Endothelial cell of umbilical vein (primary cell): ENCODE data around the gene TCN1.

Experiments used
- EZH2 ChIP-seq: IDR thresholded peaks from 2 replicates; pipeline ENCODE4 v1.6.1; 2012; ENCODE audit warnings: borderline replicate concordance, low read depth, mild to moderate bottlenecking, moderate library complexity, low read length, inconsistent platforms; ENCODE audit not compliant: severe bottlenecking
- JUN ChIP-seq: IDR thresholded peaks from 2 replicates; pipeline ENCODE4 v1.6.1; 2011; ENCODE audit warnings: borderline replicate concordance, low read depth; ENCODE audit not compliant: insufficient read length, insufficient read depth
- POLR2AphosphoS5 ChIP-seq: IDR thresholded peaks from 2 replicates; pipeline ENCODE4 v1.6.1; 2012; ENCODE audit warnings: low read depth, mild to moderate bottlenecking, control low read depth, low read length, moderate library complexity; ENCODE audit not compliant: insufficient read depth
- TF ChIP-seq, protein P1 (sequence below), 2 donors: IDR thresholded peaks; 1 replicate in 1 of 2; 2 replicates in 1 of 2; pipeline ENCODE4 v1.5.1; 2011; ENCODE audit warnings: low read length in 2 of 2, mild to moderate bottlenecking in 2 of 2, moderate library complexity in 2 of 2, control low read depth in 1 of 2, inconsistent platforms in 1 of 2, low read depth in 1 of 2; ENCODE audit not compliant: insufficient read depth in 1 of 2; ENCODE audit errors: extremely low read depth in 1 of 2

DNA sequence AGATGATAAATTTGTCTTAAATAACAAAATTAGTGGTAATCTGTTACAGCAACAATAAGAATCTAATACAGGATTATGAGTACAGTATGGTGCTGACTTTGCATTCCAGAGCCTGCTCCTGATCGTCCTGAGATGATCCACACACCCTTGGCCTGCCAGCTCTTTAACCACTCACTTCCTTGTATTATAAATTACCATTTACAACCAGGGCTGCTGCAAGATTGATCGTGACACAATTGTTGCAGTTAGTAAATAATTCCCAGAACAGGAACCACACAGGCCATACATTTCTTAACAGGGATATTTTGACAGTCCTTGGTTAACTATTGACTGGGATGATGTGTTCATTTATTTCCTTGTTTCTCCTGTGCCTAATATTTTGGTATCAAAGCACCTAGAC is 17.2 kb downstream of the TCN1 start:
- TF ChIP-seq EZH2 (no peak), POLR2AphosphoS5 (no peak), JUN (no peak)
- TF ChIP-seq, protein P1, sequence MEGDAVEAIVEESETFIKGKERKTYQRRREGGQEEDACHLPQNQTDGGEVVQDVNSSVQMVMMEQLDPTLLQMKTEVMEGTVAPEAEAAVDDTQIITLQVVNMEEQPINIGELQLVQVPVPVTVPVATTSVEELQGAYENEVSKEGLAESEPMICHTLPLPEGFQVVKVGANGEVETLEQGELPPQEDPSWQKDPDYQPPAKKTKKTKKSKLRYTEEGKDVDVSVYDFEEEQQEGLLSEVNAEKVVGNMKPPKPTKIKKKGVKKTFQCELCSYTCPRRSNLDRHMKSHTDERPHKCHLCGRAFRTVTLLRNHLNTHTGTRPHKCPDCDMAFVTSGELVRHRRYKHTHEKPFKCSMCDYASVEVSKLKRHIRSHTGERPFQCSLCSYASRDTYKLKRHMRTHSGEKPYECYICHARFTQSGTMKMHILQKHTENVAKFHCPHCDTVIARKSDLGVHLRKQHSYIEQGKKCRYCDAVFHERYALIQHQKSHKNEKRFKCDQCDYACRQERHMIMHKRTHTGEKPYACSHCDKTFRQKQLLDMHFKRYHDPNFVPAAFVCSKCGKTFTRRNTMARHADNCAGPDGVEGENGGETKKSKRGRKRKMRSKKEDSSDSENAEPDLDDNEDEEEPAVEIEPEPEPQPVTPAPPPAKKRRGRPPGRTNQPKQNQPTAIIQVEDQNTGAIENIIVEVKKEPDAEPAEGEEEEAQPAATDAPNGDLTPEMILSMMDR (IDR thresholded peaks at IDR 0.05; ENCODE audit: extremely low read depth in 1 of 2, insufficient read depth in 1 of 2, low read depth in 1 of 2, low read length in 2 of 2) = no peak
